ENCODE data around the gene EHBP1. TPM values are rescaled to one million over a fixed set of nuclear protein-coding genes. Genes with fewer than 3 reads are reported as not detected.

Gene EHBP1

DNA sequence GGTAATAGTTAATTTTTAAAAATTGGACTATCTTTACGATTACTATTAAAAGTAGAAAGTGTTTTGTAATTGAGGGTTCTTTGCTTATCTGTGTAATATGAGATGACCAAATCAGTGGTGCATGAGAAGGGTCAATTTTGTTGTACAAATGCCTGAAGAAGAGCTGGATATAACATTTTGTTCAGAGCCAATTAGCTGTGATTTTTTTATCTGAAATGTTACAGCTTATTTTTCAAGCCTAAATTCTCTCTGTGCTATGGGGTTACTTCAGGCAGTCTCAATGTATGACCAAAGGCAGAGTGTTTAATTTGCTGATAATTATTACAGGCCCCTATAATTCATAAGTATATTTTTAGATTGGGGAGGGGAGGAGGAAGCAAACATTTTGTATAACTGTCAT is 386.9 kb downstream of the EHBP1 start:
- Histone ChIP-seq H2BK120ac (ENCODE audit: low read depth, low read length) (no peak overlapping the region), H3K14ac (ENCODE audit: low read length) (no peak overlapping the region), H3K9me3 (replicated peaks in 1 of 2; ENCODE audit: control insufficient read depth in 2 of 2, insufficient read depth in 1 of 2, low read depth in 1 of 2, low read length in 2 of 2) (no peaks in the 10 kb centered on the region), H3K79me1 (ENCODE audit: low read depth, low read length) (no peaks in the 10 kb centered on the region), H2AK5ac (ENCODE audit: low read depth, low read length) (no peak overlapping the region), H3K9ac (ENCODE audit: low read depth, low read length, poor library complexity) (no peak overlapping the region), H3K18ac (ENCODE audit: low read length) (no peak overlapping the region), H3K4ac (ENCODE audit: low read length) (no peak overlapping the region), H2BK5ac (ENCODE audit: low read length) (no peak overlapping the region), H2AFZ (ENCODE audit: low read length) (no peak overlapping the region), H3K23ac (ENCODE audit: low read depth, low read length, poor library complexity) (no peak overlapping the region), H3K4me1 (ENCODE audit: control insufficient read depth in 2 of 2, insufficient read depth in 1 of 2, low read depth in 1 of 2, low read length in 2 of 2) (peaks cover 0 to 3% of the 10 kb centered on the region in 2 donors), H2BK12ac (ENCODE audit: low read length) (no peak overlapping the region), H4K91ac (ENCODE audit: low read depth, low read length, poor library complexity) (no peak overlapping the region), H3K36me3 (replicated peaks in 1 of 2; ENCODE audit: control insufficient read depth in 2 of 2, insufficient read depth in 2 of 2, low read length in 2 of 2) (no peaks in the 10 kb centered on the region), H2BK15ac (ENCODE audit: low read length) (no peak overlapping the region), H4K8ac (ENCODE audit: low read depth, low read length) (no peak overlapping the region), H3K4me2 (ENCODE audit: insufficient read depth, low read length, poor library complexity, severe bottlenecking) (no peak overlapping the region), H3K4me3 (ENCODE audit: low read length in 2 of 2) (no peak overlapping the region), H3K27me3 (ENCODE audit: control insufficient read depth in 3 of 3, insufficient read depth in 3 of 3, low read depth in 1 of 3, low read length in 3 of 3) (no peaks in the 10 kb centered on the region), H3K27ac (replicated peaks; ENCODE audit: low read length) (no peak overlapping the region)
- DNase-seq (ENCODE audit: low spot score), result no peak
- 100% methylated on average over 1 of the region's 1 CpG; no CpG with 5 or more reads in 1 of the 2 donors for WGBS, 2 donors (ENCODE audit: extremely low coverage in 2 of 2, insufficient read length in 2 of 2, insufficient replicate concordance in 1 of 2)

DNA sequence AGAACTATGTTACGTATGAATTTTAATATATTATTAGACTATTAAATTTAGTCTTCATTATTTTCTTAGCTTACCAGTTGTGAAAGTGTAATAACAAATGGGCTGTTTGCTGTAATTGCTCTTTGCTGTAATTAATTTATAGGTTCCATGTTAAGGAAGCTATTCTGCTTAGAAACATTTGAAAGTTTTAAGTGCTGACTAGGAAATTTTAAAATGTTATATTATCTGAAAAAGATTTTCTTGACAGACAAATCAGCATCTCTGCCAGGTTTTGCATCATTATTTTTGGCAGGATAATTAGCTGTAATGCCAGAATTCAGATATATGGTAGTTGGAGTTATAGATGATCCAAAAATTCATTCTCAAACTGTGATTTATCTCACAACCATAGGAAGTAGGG is 387.3 kb downstream of the EHBP1 start:
- Histone ChIP-seq H3K27ac (replicated peaks; ENCODE audit: low read length) (no peak overlapping the region), H3K23ac (ENCODE audit: low read depth, low read length, poor library complexity) (no peak overlapping the region), H3K14ac (ENCODE audit: low read length) (no peak overlapping the region), H3K36me3 (replicated peaks in 1 of 2; ENCODE audit: control insufficient read depth in 2 of 2, insufficient read depth in 2 of 2, low read length in 2 of 2) (no peaks in the 10 kb centered on the region), H3K4me2 (ENCODE audit: insufficient read depth, low read length, poor library complexity, severe bottlenecking) (no peak overlapping the region), H2BK5ac (ENCODE audit: low read length) (no peak overlapping the region), H2AK5ac (ENCODE audit: low read depth, low read length) (no peak overlapping the region), H3K4me1 (ENCODE audit: control insufficient read depth in 2 of 2, insufficient read depth in 1 of 2, low read depth in 1 of 2, low read length in 2 of 2) (peaks cover 0 to 3% of the 10 kb centered on the region in 2 donors), H2AFZ (ENCODE audit: low read length) (no peak overlapping the region), H3K18ac (ENCODE audit: low read length) (no peak overlapping the region), H4K8ac (ENCODE audit: low read depth, low read length) (no peak overlapping the region), H3K4me3 (ENCODE audit: low read length in 2 of 2) (no peak overlapping the region), H3K27me3 (ENCODE audit: control insufficient read depth in 3 of 3, insufficient read depth in 3 of 3, low read depth in 1 of 3, low read length in 3 of 3) (no peaks in the 10 kb centered on the region), H3K4ac (ENCODE audit: low read length) (no peak overlapping the region), H3K79me1 (ENCODE audit: low read depth, low read length) (no peaks in the 10 kb centered on the region), H2BK15ac (ENCODE audit: low read length) (no peak overlapping the region), H2BK120ac (ENCODE audit: low read depth, low read length) (no peak overlapping the region), H4K91ac (ENCODE audit: low read depth, low read length, poor library complexity) (no peak overlapping the region), H3K9ac (ENCODE audit: low read depth, low read length, poor library complexity) (no peak overlapping the region), H3K9me3 (replicated peaks in 1 of 2; ENCODE audit: control insufficient read depth in 2 of 2, insufficient read depth in 1 of 2, low read depth in 1 of 2, low read length in 2 of 2) (no peaks in the 10 kb centered on the region), H2BK12ac (ENCODE audit: low read length) (no peak overlapping the region)
- WGBS, 2 donors (ENCODE audit: extremely low coverage in 2 of 2, insufficient read length in 2 of 2, insufficient replicate concordance in 1 of 2), result no CpG with 5 or more reads among the region's 1 CpG
- no peak for DNase-seq (ENCODE audit: low spot score)

DNA sequence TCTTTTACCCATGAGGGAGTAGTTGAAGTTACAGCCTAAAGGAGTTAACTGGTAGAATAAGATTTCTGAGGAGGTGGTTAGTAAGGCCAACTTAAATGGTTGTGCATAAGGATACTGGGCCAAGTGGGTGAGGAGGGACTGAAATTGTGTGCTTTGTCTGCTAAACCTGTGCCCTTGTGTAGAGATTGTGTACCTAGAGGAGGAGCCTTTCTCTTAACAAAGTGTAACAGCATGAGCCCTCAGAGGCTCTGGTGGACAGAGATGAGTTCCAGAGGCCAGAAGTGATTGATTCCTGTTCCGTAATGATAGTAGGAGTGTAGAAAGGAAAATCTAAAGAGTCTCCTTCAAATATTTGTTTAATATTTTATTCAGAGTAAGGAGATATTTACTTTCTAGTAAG is 388.0 kb downstream of the EHBP1 start:
- Histone ChIP-seq H2BK5ac (ENCODE audit: low read length) (no peak overlapping the region), H2BK120ac (ENCODE audit: low read depth, low read length) (no peak overlapping the region), H2BK15ac (ENCODE audit: low read length) (no peak overlapping the region), H3K14ac (ENCODE audit: low read length) (no peak overlapping the region), H3K4me1 (ENCODE audit: control insufficient read depth in 2 of 2, insufficient read depth in 1 of 2, low read depth in 1 of 2, low read length in 2 of 2) (peaks cover 0 to 3% of the 10 kb centered on the region in 2 donors), H3K9me3 (replicated peaks in 1 of 2; ENCODE audit: control insufficient read depth in 2 of 2, insufficient read depth in 1 of 2, low read depth in 1 of 2, low read length in 2 of 2) (no peaks in the 10 kb centered on the region), H2BK12ac (ENCODE audit: low read length) (no peak overlapping the region), H3K18ac (ENCODE audit: low read length) (no peak overlapping the region), H3K27ac (replicated peaks; ENCODE audit: low read length) (no peak overlapping the region), H3K27me3 (ENCODE audit: control insufficient read depth in 3 of 3, insufficient read depth in 3 of 3, low read depth in 1 of 3, low read length in 3 of 3) (no peaks in the 10 kb centered on the region), H3K4me2 (ENCODE audit: insufficient read depth, low read length, poor library complexity, severe bottlenecking) (no peak overlapping the region), H4K91ac (ENCODE audit: low read depth, low read length, poor library complexity) (no peak overlapping the region), H3K4ac (ENCODE audit: low read length) (no peak overlapping the region), H2AK5ac (ENCODE audit: low read depth, low read length) (no peak overlapping the region), H3K36me3 (replicated peaks in 1 of 2; ENCODE audit: control insufficient read depth in 2 of 2, insufficient read depth in 2 of 2, low read length in 2 of 2) (no peaks in the 10 kb centered on the region), H3K4me3 (ENCODE audit: low read length in 2 of 2) (no peak overlapping the region), H3K9ac (ENCODE audit: low read depth, low read length, poor library complexity) (no peak overlapping the region), H2AFZ (ENCODE audit: low read length) (no peak overlapping the region), H3K23ac (ENCODE audit: low read depth, low read length, poor library complexity) (no peak overlapping the region), H4K8ac (ENCODE audit: low read depth, low read length) (no peak overlapping the region), H3K79me1 (ENCODE audit: low read depth, low read length) (no peaks in the 10 kb centered on the region)
- WGBS, 2 donors (ENCODE audit: extremely low coverage in 2 of 2, insufficient read length in 2 of 2, insufficient replicate concordance in 1 of 2), result no CpG with 5 or more reads among the region's 1 CpG
- DNase-seq (ENCODE audit: low spot score), result no peak

Small RNA genes within 50 kb of the gene (small RNA-seq; reads per million reads assigned to genes)
- gene RF00019 (ENCODE audit: insufficient read depth), result not detected
